HG02759 (cell line): Measurements from ENCODE around the gene IRF2.

Source experiments
- ATAC-seq: cut with Tn5 transposase; IDR thresholded peaks from one replicate; pipeline ENCODE4 v1.9.1; 2021; ENCODE audit warnings: mild to moderate bottlenecking, moderate library complexity; ENCODE audit not compliant: unreplicated experiment

The IRF2 gene

DNA sequence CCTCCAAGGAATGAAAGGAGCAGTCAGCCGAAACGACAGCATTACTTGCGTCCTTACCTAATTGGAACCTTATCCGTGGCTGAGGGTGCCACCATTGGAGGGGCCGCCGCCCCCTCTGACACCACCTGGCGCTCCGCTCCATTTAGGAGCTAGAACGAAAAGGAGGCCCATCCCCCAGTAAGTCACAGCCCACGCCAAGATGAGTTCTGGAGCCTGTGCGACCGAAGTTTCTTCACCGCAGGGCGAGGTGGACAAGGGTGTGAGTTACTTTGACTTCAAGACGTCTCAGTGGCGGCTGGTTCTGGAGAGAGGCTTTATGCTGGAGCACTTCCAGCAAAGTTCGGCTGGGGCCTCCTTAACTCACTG, 729 bp upstream of the IRF2 start:
- peak; percentile 21 for ATAC-seq

GRCh38 chr4:184473499-184474262, 669 bp downstream of the IRF2 start:
- peak; percentile 6 for ATAC-seq

DNA sequence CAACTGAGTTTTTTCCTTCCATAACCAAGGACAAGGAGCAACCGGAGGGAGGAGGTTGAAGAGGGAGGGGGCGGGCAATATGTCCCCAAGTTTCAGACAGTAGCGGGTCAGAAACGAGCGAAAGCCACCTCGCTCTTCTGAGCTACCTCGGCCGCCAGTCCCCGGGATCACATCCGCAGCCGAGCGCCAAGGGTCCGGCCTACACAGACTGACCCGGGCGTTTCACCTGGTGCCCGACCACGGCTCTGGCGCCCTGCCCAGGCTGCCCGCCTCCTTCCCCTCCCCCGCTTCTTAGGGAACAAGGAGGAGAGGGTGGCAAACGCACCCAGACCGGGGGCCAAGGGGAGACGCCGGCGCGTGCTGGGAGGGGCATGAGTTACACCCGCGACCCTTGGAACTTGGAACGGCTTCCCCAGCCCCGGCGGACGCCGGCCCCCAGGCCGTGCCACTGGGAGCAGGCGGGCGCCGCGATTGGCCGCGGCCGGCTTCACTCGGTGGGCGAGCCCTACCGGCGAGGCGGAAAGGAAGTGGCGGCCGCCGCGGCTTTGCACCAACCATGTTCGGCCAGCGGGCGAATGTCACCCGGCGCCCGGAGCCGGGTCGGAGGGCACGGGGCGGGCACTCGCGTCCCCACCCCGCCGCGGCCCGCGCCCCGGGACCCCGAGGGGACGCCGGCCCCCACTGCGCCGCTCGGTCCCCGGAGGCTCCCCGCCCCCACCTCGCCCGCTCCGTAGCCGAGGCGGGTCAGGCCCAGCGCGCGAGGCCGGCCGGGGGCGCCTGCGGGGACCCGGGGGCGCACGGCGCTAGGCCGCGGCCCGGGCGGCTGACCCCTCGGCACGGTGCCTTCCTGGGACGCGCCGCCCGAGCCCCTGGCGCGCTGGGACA, 1.5 kb downstream of the IRF2 start:
- ATAC-seq, result peak; percentile 37

- ATAC-seq, result no peak
Measured at GRCh38 chr4:184471881-184472613, 2.3 kb downstream of the IRF2 start.

- ATAC-seq, result no peak
Measured at GRCh38 chr4:184470785-184471110, 3.6 kb downstream of the IRF2 start.

DNA sequence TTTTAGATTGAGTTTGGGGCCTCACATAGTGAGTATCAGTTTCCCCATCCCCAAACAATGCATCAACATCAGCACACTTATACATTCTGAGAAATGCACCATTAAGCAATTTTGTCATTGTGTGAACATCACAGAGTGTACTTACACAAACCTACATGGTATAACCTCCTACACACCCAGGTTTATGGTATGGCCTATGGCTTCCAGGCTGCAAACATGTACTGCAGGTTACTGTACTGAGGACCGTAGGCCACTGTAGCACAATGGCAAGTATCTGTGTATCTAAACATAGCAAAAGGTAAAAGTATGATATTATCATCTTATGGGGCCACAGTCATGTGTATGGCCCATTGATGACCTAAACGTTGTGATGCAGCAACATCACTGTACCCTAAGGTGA, 7.7 kb downstream of the IRF2 start:
- no peak for ATAC-seq

DNA sequence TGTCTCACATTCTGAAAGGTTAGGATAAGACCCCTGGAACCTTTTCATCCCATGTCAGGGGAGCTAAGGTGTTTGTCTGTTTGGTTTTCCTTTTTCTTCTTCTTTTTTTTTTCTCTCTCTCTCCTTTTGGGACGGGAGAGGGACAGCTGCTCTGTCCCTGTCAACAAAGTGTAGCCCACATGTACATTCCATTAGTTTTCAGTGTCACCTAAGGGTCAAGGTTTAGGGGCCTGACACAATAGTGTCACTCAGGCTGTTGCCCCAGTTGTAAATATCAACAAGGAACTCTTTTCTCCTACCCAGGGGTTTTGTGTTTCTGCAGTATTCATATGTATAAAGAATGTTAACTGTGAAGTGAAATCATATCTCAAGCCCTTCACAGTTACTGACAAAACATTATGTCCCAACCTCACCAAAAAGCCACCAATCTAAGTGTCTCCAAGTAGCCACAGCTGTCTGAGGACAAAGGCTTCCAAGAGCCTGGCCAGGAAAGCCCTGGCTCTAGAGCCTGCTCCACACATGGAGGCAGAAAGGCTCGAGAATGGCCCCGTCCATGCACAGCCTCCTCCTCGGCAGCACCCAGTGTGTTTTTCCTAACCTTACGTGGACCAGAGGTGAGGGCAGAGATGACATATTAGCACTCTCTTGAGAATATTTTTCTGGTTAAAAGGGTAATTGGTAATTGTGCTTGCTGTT, 9.4 kb downstream of the IRF2 start:
- ATAC-seq, result no peak

- no peak for ATAC-seq
Measured at GRCh38 chr4:184463856-184464255, 10.5 kb downstream of the IRF2 start.

DNA sequence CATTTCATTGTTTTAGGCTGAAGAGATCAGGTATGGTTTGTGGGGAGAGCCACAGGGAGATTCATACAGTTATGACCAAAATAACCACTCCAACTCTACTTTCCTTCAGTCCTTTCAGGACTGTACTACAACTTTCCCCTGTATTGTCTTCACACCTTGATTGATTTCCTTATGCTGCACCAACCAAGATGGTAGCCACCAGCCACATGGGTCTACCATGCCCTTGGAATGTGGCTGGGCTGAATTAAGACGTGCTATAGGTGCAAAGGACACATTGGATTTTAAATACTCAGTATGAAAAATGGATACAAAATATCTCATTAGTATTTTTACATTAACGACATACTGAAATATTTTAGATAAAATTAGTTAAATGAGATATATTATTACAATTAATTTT, 11.2 kb downstream of the IRF2 start:
- ATAC-seq, result no peak

DNA sequence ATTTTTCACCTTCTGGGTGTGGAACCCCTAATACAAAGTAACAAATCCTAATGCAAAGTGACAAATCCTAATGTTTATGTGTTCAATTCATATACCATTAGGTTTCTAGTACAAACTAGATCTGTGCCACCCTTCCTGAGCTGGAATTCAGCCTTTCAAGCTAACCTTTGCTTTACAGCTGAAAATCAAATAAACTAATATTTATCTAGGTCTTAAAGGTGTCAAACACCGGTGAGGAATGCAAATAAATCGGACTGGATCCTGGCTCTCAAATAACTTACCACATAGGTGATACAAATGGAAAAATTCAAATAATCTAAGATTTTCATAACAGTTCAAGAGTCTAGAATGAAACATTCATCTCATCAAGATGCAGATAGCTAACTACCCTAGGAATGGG, 11.6 kb downstream of the IRF2 start:
- no peak for ATAC-seq

DNA sequence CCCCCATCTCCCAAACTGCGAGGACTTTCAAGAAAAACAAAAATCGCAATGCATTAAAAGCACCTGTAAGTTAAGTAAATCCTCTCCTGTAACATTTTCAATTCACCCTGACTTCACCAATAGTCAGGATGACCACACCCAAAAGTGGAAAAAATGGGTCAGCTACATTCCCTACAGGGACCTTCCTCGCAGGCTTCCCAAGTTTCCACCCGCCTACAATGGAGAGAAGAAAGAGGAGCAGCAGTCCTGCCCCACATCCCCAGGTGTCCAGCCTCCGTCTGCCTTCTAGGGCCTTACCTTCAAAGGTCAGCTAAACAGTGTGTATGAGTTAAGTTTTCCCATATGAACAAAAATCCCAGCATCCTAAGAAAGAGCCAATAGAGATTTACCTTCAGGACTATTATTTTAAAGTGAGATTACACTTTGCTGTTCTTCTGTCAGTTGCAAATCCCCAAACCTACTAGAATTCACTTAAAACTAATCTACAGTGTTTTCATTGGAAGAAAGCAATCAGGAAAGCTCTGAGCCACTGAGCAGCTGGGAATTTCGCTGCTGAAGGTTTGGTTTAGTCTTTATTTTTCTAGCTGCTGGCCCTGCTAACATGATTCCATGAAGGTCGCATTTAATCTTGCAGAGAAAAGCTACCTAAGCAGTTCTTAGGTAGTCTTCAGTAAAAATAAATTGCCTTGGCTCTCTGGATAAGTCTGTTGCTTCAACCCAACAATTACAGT, 12.5 kb downstream of the IRF2 start:
- no peak for ATAC-seq

- ATAC-seq, result no peak
Measured at GRCh38 chr4:184460499-184461285, 13.7 kb downstream of the IRF2 start.

DNA sequence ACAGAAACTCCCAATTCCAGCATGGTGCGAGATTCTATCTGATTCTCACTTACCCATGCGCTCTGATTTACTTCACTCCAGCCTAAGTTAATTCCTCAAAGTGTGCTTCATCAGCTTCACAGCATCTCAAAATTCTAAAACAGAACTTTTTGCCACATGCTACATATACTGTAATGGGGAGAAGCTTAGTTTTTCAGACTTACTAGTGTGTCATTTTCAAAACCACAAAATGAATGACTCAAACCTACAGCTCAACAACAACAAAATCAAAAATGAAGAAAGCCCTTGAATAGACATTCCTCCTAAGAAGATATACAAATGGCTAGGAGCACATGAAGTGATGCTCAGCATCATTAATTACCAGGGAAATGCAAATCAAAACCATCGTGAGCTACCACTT, 14.9 kb downstream of the IRF2 start:
- no peak for ATAC-seq

GRCh38 chr4:184457535-184458249, 16.7 kb downstream of the IRF2 start:
- ATAC-seq, result no peak

DNA sequence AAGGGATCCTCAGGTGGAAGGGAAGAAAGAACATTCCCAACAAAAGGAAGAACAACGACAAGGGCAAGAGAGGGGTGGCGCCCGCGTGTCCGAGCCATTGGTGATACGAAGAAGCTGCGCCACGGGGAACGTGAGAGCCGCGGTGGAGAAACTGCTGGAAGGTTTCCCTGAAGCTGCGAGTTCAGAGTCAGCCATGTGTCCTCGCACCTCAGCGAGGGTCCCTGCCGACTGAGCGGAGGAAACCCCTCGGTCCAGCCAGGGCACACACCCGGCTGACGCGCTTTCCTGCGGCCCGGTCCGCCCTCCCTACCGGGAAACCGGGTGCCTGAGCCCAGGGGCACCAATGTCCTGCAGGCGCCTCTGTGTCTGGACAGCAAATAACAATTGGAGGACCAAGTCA, 18.0 kb downstream of the IRF2 start:
- no peak for ATAC-seq

DNA sequence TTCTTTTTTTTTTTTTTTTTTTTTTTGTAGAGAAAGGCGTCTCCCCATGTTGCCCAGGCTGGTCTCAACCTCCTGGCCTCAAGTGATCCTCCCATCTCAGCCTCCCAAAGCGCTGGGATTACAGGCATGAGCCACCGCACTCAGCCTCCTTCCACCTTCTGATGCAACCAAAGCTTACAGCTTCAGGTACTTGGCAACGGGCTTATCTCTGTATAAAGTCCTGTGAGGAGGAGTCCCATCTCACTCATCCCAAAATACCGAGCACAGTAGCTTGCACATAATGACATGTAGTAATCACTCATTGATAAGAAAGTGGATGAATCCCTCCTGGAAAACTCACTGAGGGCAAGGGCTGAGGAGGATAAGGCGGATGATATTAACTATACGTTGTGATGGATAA, 19.1 kb downstream of the IRF2 start:
- no peak for ATAC-seq

DNA sequence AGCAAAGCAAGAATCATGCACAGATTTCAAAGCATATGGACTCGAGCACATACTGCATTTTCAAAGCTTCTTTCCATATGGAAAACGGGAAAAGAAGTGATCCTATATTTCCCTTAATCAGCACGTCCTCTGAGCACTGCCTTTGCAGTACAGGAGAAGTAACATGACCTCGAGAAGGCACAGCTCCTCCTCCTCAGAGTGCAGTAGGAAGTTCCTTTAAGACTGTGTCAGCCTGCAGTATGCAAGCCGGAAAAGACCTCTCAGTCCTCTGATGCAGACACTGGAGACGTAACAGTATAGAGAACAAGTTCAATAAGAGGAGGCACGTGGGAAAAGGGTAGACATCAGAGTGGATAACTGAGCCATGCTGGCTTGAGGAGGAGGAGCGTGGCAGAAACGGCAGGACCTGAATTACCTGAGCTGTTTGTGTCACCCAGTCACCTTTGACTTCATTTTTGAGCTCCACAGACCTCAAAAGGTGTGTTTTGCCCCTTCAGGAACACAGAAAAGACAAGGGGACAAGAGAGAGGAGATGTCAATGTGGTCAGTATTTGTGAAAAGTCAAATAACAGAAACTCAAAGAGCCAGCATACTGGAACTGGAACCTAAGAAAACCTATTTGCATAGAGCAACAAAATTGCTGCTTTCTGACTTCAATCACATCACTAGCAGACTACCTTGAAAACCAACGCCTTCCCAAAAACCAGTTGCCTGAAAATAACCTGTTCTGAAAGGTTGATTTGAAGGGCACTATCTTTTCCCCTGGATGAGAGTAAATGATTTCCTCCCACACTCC, 20.8 kb downstream of the IRF2 start:
- peak; percentile 60 for ATAC-seq

- ATAC-seq, result no peak
Measured at GRCh38 chr4:184452740-184453139, 21.6 kb downstream of the IRF2 start.
